CD4-positive, alpha-beta T cell treated with Interleukin-12 subunit alpha and Interleukin-12 subunit beta, for 1 hour (primary cell): ENCODE results near the gene TOM1L2.
A peak's percentile ranks its signal among the peaks of the same experiment; 100 is the strongest.
"Not testable (repeated sequence)": the region's sequence is repeated elsewhere in the genome, so short reads cannot be mapped to it uniquely, and the experiment has no call there.

Source experiments
- DNase-seq: peaks from one replicate; pipeline ENCODE4 v3.0.0-alpha.2; 2020

TOM1L2 gene

DNA sequence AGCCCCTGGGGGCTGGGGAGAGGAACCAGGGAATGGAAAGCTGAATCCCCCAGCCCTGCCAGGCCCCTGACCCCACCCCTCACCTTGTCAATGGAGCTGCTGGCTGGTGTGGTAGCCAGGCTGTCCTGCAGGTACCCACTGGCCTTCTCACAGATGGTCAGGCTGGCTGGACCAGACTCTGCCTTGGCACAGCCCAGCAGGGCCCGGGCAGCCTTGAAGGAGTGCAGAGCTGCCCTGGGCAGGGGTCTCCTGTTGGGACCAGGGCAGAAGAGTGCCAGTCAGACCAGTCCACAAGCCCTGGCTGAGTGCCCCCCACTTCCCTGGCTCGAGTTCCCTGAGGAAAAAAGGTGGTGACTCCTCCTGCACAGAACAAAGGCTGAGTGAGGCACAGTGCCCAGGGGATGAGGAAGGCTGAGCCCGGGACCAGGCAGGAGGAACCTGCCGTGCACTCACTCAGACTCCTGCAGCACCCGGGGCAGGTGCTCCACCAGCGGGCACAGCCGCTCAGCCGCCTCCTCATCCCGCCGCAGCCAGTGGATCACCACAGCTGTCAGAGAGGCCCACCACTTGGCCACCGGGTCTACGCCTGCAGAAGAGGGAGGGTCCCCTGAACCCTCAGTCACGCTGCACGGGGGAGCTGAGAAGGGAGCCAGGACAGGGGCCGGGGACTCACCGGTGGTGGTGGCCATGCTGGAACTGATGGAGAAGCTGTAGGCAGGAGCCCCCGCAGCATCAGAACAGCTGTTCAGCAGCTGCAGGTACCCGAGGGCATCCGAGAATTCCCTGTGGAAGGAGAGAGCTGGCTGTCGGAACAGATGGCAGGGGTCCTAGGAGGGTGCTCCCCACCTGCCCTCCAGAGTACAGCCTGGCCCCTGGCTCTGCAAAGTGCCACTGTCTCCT, 157.8 kb downstream of the TOM1L2 start:
- no peak for DNase-seq

DNA sequence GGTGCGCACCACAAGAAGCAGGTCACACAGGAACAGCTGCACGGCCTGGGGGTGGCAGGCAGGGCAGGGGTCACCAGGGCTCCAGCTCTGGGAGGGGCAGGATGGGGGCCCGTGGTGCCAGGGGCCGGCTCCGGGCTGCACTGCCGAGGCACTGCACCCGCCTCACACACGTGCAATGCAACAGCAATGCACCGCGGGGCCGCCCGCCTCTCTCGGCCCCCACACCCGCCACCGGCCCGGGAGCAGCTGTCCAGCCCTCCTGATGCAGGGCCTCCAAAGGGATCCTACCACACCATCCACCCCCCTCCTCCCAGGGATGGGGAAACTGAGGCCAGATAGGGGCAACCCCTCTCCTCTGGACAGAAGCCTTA, 158.5 kb downstream of the TOM1L2 start:
- no peak for DNase-seq

DNA sequence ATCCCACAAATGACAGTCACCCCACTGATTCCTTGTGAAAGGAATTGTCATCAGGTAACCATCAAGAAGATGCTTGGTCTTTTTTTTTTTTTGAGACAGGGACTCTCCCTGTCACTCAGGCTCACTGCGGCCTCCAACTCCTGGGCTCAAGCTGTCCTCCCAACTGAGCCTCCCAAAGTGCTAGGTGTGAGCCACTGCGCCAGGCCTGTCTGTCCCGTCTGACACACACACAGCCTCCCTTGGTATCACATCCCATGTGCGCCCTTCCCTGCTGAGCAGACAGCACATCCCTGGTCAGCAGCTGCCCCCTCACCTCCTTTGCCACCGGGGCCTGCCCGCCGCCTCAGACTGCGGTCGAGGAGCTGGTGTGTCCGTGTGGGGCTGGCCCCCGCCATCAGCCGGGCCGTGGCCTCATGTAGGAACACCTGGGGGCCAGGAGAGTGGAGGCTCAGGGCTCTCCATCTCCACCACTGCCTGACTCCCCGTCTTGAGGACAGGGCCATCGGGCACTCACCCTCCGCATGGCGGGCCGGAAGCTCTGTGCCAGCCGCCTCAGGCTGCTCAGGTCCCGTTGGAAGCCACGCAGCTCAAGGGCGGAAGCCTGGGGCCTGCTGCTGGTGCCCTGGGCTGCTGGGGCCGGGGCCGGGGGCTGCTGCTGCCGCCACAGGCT, 159.0 kb downstream of the TOM1L2 start:
- no peak for DNase-seq

DNA sequence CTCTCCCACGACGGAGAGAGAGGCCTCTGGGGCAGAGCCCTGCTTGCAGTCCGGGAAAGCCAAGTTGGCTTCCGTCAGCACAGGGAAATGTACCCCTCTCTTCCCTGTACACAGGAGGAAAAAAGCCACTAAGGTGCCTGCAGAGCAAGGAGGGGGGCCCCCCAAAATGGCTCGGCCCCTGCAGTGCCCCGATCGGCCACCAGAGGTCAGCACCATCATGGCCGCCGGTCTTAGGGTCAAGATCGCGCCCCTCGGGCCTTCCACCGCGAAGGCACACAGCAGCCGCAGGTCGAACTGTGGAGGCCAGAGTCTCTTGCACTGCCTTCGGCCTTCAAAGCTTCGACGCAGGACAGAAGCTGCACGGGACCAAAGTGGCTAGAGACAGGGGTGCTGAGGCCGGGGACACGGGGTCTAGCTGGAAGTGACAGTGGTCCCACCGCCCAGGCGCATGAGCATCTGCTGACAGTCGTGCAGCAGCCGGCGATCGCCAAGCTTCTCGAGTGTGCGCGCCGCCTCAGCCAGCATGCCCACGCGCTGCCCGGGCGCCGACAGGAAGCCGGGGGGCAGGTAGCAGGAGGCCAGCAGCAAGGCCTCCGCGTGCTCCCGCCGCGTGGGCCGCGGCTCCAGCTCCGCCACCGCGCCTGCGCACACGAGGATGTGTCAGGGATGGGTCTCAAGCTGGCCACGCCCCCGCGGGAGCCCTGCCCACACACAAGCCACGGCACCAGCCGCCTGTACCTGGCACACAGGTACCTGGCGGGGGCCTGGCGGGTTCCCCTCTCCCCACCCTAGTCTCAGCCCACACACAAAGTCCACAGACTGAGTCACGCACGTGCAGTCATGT, 159.8 kb downstream of the TOM1L2 start:
- peak; percentile 71 for DNase-seq

DNA sequence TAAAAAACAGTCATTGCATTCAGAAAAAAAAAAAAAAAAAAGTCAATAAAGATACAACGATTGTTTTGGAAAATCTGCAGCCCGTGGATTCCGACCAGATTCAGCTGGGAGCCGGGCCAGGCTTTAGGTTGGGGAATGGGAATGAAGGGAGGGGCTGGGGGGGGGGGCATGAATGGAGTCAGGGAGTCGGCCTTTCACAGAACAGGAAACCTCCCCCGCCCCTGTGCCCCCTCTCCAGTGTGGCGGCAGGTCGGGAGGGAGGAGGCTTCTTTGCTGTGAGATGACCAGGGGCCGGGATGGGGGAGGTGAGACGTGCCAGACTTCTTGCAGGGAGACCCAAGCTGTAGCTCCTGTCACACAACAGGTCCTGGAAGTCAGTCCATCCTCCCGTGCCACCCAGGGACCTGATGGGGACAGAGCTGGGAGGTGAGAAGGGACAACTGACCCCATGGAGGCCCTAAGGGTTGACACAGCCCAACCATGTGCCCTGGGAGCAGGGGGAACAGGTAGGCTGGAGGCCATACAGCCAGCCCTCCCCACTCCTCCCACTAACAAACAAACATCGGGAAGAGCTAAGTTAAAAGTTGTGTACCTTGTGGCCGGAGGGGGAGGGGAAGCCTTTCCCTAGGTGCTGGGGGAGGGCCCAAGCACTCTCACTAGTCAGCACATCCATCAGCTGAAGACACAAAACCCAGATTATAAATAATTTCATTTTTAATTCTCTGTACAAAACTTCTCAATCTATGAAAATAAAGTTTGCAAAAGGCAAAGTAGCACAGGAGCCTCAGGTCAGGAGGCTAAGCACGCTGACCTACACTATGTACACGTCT, 160.6 kb downstream of the TOM1L2 start:
- DNase-seq = no peak

DNA sequence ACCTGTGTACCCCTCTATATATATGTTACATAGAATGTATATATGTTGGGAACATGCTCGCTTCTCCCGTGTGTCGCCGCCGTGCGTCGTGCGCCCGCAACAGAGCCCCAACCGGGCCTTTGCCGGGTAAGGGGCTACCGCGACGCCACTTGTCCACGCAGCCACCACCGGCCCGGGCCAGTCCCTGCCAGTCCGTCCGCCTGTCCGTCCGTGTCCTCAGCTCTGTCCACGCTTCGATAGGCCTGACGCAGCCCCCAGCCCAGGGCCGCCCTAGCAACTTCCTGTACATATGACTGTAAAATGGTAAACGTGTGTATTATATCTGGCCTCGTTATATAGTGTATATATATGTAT, 161.3 kb downstream of the TOM1L2 start:
- DNase-seq = no peak

DNA sequence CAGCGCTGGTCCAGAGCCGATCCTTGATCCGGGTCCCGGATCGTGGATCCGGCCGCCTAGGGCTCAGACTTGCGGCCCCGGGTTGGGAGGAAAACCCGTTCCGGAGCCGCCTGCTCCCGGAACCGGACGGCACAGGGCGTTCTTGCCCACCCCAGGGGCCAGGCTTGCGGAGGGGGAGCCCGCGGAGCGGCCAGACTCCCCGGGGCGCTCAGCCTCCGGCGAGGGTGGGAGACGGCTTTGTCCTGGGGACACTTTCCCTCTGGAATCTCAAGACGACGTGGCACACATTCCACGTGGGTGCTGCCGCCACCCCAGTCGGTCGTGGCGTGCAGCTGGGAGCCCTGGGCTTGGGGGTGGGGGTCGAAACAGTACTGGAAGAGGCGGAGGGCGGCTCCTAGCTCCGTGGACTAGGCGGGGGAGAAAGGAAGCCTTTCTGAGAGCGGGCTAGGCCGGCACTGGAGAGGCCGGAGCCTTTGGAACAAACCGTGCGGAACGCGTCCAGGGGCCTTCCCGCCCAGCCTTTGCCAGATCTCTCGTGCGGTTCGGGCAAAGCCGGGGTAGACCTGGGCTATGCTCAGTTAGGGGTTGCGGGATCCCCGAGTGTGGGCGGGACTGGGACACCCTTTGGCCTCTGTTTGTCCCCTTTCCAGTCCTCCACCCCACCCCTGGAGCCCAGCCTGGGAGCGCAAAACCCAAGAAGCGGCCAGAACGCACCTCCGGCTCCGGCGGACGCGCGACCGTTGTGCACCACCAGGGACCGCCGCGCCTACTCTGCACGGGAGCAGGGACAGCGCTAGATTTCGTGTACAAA, 161.9 kb downstream of the TOM1L2 start:
- DNase-seq = no peak

DNA sequence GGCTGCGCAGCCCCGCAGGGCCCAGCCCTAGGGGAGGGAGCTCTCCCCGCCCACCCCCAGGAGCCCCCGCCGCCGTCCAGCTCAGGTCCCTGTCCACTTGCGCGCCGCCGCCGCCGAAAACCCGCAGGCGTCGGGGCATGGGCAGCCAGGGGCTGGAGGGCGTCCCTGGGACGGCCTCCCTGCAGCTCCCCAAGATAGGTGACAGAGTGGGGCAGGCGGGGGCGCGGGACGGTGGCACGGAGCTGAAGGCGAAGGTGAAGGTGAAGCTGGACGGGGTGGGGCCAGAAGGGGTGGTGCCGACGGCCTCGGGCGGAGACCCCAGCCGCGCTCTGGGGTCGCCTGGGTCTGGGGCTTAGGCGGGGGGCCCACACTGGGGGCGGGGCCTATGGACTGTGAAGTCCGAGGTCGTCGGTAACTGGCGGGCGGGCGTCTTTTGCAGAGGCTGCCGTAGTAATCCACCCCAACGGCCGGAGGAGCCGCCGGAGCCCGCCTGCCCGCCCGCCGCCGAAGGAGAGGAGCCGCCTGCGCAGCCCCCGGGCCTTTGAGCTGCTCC, 162.6 kb downstream of the TOM1L2 start:
- DNase-seq = no peak

DNA sequence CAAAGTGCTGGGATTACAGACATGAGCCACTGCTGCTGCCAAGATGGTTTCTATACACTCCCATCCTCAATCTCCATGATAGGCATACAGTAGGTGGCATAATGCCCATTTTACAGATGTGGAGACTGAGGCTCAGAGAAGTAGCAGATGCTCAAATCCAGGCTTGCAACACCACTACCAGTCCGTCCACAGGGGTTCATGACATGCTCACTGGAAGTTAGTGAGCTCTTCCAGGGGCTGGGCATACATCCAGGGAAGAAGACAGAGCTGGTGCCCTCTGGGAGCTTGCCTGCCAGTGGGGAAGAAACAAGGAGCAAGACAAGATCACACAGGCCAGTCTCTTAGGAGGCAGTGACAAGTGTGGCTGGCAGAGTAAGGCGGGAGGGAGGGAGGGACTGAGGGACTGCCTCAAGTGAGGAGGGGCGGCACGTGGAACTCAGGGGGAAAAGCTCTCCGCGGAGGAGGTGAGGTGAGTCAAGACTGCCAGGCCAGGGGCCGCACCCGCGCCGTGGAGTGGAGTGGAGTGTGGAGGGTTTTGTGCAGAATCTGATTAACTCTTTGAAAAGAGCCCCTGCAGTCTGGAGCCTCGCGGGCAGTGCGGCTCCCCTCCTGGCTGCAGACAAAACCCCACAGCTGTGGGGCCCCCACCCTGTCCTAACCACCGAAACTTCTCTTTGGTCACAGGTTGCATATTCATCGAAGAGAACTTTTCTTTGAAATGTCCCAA, 163.3 kb downstream of the TOM1L2 start:
- DNase-seq = no peak

DNA sequence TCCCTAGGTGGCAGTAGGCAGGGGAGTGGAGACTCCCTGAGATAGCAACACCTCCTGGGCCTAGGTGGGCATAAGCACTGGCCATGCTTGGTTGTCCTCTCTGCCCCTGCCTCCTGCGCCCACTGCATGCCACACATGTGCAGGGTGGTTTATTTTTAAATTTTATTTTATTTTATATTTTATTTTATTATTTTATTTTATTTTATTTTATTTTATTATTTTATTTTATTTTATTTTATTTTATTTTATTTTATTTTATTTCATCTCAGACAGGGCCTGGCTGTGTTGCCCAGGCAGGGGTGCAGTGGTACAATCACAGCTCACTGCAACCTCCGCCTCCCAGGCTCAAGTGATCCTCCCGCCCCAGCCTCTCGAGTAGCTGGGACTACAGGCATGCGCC, 164.0 kb downstream of the TOM1L2 start:
- not testable (repeated sequence) for DNase-seq

DNA sequence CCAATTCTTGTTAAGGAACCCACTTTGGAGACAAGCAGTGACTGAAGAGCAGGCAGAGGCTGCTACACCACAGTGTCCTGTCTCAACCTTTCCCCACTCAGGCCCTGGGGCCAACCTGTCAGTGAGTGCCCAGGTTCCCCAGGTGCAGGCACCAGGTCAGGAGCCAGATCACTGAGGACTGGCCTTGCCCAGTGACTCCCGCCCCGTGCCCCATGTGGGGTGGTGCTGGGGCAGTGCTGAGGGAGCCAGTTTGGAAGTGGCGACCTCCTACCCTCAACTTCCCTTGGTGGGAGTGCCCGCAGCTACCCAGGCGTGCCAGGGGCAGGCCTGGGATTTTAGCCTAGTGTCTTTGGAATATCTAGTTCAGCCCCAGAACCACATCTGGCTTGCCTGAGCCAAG, 164.8 kb downstream of the TOM1L2 start:
- DNase-seq = no peak

DNA sequence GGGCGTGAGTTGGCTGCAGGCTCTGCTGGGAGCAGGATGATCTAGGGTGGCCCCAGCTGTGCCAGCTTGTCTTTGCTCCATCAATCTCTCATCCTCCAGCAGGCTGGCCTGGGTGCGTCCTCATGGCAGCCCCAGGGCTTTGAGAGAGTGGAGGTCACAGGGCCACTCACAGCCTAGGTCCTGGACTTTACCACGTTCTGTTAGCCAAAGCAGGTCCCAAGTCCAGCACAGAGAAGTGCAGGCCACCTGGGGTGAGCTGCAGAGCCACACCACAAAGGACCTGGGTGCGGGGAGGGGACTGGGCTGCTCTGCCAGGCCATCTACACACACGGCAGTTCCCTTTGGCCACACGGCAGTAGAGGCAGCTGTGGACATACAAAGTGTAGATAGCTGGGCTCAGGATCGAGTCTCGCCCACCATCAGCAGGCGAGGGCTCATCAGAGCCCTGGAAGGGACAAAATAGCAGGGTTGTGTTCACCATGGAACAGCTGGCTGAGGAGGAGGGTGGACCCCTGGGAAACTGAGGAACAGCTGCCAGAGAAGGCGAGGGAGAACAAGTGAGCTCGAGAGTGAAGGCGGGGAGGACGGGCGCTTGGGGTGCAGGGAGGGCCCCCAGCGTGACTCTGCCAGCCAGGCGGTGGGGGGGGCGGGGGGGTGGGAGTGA, 165.5 kb downstream of the TOM1L2 start:
- no peak for DNase-seq

DNA sequence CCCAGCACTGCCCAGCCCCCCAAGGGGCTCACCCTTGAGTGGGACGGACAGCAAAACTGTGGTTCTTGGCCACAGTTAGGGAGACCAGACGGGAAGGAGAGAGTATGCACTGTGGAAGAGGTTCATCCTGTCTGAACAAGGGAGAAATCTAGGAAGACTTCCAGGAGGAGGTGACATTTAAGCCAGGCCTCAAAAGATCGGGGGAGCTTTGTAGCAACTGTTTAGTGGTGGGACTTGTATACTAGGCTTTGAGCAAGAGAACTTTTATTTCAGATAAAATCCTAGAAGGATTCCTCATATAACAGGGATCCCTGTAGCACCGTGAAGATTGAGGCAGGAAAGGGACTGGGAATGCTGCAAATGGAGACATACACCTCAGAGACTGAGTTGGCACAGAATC, 166.2 kb downstream of the TOM1L2 start:
- DNase-seq = no peak

DNA sequence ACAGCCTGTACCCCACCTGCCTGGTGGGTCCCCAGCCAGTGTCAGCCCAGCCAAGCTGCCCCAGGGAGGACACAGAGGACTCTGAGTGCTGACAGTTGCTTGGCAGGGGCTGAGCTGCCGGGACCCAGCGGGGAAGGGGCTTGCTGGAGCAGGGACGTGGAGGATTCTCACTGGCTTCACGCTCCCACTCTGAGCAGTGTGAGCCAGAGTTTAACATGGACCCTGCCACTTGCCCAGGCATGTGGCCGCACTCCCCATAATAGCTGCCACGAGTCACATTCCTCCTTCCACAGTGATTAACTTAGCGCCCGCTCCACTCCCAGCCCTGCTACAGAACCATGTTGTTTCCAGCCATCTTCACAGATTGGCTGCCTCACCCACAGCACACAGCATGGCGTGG, 166.6 kb downstream of the TOM1L2 start:
- DNase-seq = no peak

DNA sequence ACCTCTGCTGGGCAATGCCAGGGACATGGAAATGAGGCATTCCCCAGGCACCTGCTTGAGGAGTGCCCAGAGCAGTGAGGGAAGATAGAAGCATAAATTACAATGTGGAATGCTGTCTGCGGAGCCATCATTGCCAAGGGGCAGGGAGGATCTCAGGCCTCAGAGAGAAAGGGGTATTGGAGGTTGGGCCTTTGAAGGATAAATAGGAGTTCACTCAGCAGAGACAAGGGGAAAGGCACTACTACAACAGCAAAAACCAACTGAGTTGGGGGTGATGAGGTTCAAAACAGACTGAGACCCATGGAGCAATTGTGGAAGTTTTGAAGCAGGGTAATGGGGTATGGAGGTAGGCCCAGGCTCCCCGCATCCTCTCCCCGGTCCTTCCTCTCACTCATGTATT, 168.2 kb downstream of the TOM1L2 start:
- no peak for DNase-seq

DNA sequence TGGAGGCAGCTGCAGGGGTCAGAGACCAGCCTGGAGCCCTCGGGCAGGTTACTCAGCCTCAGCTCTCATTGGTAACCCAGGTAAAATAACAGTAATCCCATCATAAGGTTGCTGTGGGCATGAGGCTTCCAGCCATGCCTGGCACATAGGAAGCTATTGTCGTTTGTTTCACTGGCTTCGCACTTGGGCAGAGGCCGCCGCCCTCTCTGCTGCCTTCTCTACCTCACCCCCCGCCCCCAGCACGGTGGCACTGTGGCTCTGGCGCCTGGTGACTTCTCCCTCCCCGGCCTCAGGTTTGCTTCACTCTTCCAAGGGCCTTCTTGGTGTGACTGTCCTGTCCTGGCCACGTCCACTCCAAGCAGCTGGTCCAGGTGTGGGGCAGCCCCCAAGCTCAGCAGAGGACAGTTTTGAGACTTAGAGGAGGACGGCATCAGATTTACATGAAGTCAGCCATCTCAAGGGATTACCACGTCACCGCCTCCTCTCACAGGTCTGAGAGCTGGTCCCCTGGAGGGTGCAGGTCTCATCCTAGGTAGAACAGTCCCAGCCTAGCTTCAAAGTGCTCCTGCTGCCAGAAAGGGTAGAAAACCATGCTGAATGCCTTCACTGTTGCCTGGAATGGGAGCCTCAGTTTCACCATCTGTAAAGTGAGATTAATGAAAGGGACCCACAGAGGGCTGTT, 170.3 kb downstream of the TOM1L2 start:
- DNase-seq = no peak

DNA sequence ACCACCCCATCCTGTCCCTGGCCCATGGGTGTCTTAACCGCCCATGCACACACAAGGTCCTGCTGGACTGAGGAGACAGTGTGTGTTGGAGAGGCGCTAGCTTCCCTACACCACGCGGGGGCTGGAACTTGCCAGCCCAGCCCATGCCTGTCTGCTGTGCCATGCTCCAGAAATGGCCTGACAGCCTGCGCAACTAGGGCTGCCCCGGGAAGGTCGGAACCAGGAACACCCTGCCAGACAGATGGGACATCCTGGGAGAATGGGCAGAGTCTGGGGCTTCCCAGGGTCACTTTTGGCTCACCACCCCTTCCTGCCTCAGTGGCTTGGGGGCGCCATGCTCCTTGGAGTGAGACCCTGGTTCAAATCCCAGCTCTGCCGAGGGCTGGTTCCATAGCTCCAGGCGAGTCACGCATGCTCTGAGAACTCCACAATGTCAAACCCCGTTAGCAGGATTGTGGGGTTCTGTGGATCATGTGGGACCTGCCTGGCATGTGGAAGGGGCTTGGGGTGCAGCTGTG, 171.6 kb downstream of the TOM1L2 start:
- DNase-seq = no peak

DNA sequence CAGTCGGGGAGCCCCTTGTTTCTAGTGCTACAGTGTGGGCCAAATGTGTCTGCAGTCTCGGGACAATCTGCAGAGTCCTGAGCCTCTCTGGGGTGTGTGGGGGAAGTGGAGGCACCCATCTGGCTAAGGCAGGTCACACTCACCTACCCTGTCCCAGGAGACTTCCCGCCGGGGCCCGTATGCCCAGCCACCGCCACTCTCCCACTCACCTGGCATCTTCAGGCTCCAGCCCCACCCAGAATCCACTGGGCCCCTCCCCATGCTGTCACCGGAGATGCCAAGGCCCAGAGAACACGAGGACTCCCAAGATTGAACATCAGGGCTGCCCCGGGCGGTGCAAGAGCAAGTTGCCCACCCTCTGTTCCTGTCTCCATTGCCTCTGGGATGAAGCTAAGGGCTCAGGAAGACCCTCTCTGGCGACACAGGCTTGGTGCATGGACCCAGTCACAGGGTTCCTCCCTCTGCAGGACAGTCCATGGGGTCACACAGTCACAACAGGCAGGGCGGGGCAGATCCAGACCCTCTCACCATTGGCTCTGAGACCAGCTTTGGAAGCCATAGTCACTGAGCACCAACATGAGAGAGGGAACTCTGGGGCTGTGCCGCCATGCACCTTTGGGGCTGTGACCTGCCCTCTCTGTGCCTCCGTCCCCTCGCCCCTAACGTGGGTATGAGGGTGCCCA, 173.5 kb downstream of the TOM1L2 start:
- no peak for DNase-seq
